SK-N-SH (cell line): ENCODE data around the gene GALNT13. TPM values are rescaled to one million over a fixed set of nuclear protein-coding genes. Genes with fewer than 3 reads are reported as not detected.

ENCODE experiments used
- CTCF ChIA-PET: fragments of 300-600, 350-600 bp; formaldehyde crosslinking; extraction: SDS; loops from one replicate; lab custom pipeline; 2021; lab: Yijun Ruan, JAX
- POLR2A ChIA-PET: fragments of 350-600 bp; sonication (Branson Sonifier 250); formaldehyde crosslinking; extraction: SDS; loops from one replicate; lab custom pipeline; 2020; ENCODE audit warnings: antibody characterized with exemption, inconsistent platforms; lab: Yijun Ruan, JAX
- DNase-seq: peaks from one replicate; pipeline ENCODE4 v3.0.0; 2012
- H2AFZ ChIP-seq: fragments of 200-600 bp; sonication (generic); 2 replicates; pipeline ENCODE4 v1.8.1; 2016; ENCODE audit warnings: antibody characterized with exemption, mild to moderate bottlenecking, low read depth
- H3F3A ChIP-seq: fragments of 200-600 bp; sonication (generic); replicated peaks from 2 replicates; pipeline ENCODE3; 2016; ENCODE audit warnings: antibody characterized with exemption, mild to moderate bottlenecking; ENCODE audit not compliant: insufficient read depth
- H3K27ac ChIP-seq, 2 experiments: fragments of 200-500 bp in 1 of 2; fragments of 200-600 bp in 1 of 2; sonication (Bioruptor generic) in 1 of 2; sonication (generic), shearing (Covaris generic) in 1 of 2; 2 replicates each; pipeline versions ENCODE4 v1.5.1 to v1.6.1; 2014 to 2016; ENCODE audit warnings: low read depth in 2 of 2, inconsistent platforms in 1 of 2, low read length in 1 of 2, mild to moderate bottlenecking in 1 of 2, mixed read lengths in 1 of 2
- H3K27me3 ChIP-seq: fragments of 200-600 bp; sonication (generic), shearing (Covaris generic); 2 replicates; pipeline ENCODE4 v1.6.1; 2016; ENCODE audit warnings: mixed run types; ENCODE audit not compliant: insufficient read depth
- H3K36me3 ChIP-seq, 2 experiments: fragments of 200-500 bp in 1 of 2; fragments of 200-600 bp in 1 of 2; sonication (Bioruptor generic) in 1 of 2; sonication (generic) in 1 of 2; replicated peaks in 1 of 2; 2 replicates each; pipeline versions ENCODE3 to v1.5.1; 2014 to 2016; ENCODE audit warnings: low read length in 1 of 2, mild to moderate bottlenecking in 1 of 2; ENCODE audit not compliant: insufficient read depth in 2 of 2, control insufficient read depth in 1 of 2
- H3K4me1 ChIP-seq, 2 experiments: fragments of 200-500 bp in 1 of 2; fragments of 200-600 bp in 1 of 2; sonication (Bioruptor generic) in 1 of 2; sonication (generic), shearing (Covaris generic) in 1 of 2; 2 replicates each; pipeline versions ENCODE4 v1.5.1 to v1.6.1; 2014 to 2016; ENCODE audit warnings: low read depth in 1 of 2, low read length in 1 of 2, mixed run types in 1 of 2; ENCODE audit not compliant: insufficient read depth in 2 of 2, control insufficient read depth in 1 of 2
- H3K4me2 ChIP-seq: fragments of 200-600 bp; sonication (generic), shearing (Covaris generic); 2 replicates; pipeline ENCODE4 v1.6.1; 2017; ENCODE audit warnings: mixed run types
- H3K4me3 ChIP-seq, 2 experiments: fragments of 200-500 bp in 1 of 2; fragments of 200-600 bp in 1 of 2; sonication (Bioruptor generic) in 1 of 2; sonication (generic), shearing (Covaris generic) in 1 of 2; 2 replicates each; pipeline versions ENCODE4 v1.5.1 to v1.8.1; 2014 to 2016; ENCODE audit warnings: low read depth in 2 of 2, inconsistent platforms in 1 of 2, low read length in 1 of 2, mild to moderate bottlenecking in 1 of 2, mixed read lengths in 1 of 2, moderate library complexity in 1 of 2
- H3K79me2 ChIP-seq: fragments of 200-600 bp; sonication (generic); 2 replicates; pipeline ENCODE4 v1.8.1; 2017; ENCODE audit warnings: mild to moderate bottlenecking; ENCODE audit not compliant: insufficient read depth
- H3K9ac ChIP-seq: fragments of 200-600 bp; sonication (generic); 2 replicates; pipeline ENCODE4 v1.6.1; 2017; ENCODE audit warnings: mixed run types
- H3K9me2 ChIP-seq: fragments of 200-600 bp; sonication (generic); 2 replicates; pipeline ENCODE4 v1.6.1; 2017; ENCODE audit warnings: mixed run types
- H3K9me3 ChIP-seq: fragments of 200-600 bp; sonication (generic); 2 replicates; pipeline ENCODE4 v1.6.1; 2017; ENCODE audit warnings: mixed run types, mild to moderate bottlenecking, moderate library complexity
- H4K20me1 ChIP-seq: fragments of 200-600 bp; sonication (generic); 2 replicates; pipeline ENCODE4 v1.6.1; 2017; ENCODE audit warnings: mild to moderate bottlenecking, mixed run types; ENCODE audit not compliant: insufficient read depth
- CHD2 ChIP-seq: fragments of 150-350 bp; IDR thresholded peaks from 2 replicates; pipeline ENCODE4 v1.6.1; 2018; ENCODE audit warnings: low read length; ENCODE audit not compliant: partially characterized antibody
- ELF1 ChIP-seq: IDR thresholded peaks from 2 replicates; pipeline ENCODE4 v1.4.0; 2012
- EP300 ChIP-seq, 2 experiments: IDR thresholded peaks; 2 replicates each; pipeline versions ENCODE4 v1.4.0 to v1.6.1; 2012; ENCODE audit warnings: borderline replicate concordance in 1 of 2, low read depth in 1 of 2, low read length in 1 of 2
- EZH2phosphoT487 ChIP-seq: fragments of 200-600 bp; sonication (generic); IDR thresholded peaks from 2 replicates; pipeline ENCODE4 v1.6.1; 2017; ENCODE audit warnings: low read depth, mixed run types, mild to moderate bottlenecking, antibody characterized with exemption, moderate library complexity, borderline replicate concordance
- FOXJ3 ChIP-seq: sonication (generic); formaldehyde crosslinking; IDR thresholded peaks from 2 replicates; pipeline ENCODE4 v1.5.1; 2020; ENCODE audit warnings: mild to moderate bottlenecking, missing genetic modification reagents
- FOXM1 ChIP-seq: IDR thresholded peaks from 2 replicates; pipeline ENCODE4 v1.4.0; 2012; ENCODE audit warnings: low read depth, mild to moderate bottlenecking
- GABPA ChIP-seq: IDR thresholded peaks from 2 replicates; pipeline ENCODE4 v1.4.0; 2012; ENCODE audit warnings: low read depth, mild to moderate bottlenecking
- GATA2 ChIP-seq: sonication (generic); formaldehyde crosslinking; IDR thresholded peaks from 2 replicates; pipeline ENCODE4 v1.5.0; 2020; ENCODE audit warnings: mild to moderate bottlenecking, missing genetic modification reagents
- JUND ChIP-seq: IDR thresholded peaks from 2 replicates; pipeline ENCODE4 v1.4.0; 2012
- MEF2A ChIP-seq: IDR thresholded peaks from 2 replicates; pipeline ENCODE4 v1.4.0; 2012; ENCODE audit warnings: low read depth, borderline replicate concordance
- NFIC ChIP-seq: IDR thresholded peaks from 2 replicates; pipeline ENCODE4 v1.4.0; 2012; ENCODE audit warnings: borderline replicate concordance
- NRF1 ChIP-seq: IDR thresholded peaks from 2 replicates; pipeline ENCODE4 v1.6.1; 2012; ENCODE audit warnings: low read depth, mild to moderate bottlenecking, low read length
- POLR2AphosphoS5 ChIP-seq: IDR thresholded peaks from 2 replicates; pipeline ENCODE4 v1.6.1; 2012; ENCODE audit warnings: low read depth, low read length
- RCOR1 ChIP-seq: fragments of 150-350 bp; IDR thresholded peaks from 2 replicates; pipeline ENCODE4 v1.6.1; 2017; ENCODE audit warnings: antibody characterized with exemption, low read length
- RFX5 ChIP-seq: IDR thresholded peaks from 2 replicates; pipeline ENCODE4 v1.6.1; 2012; ENCODE audit warnings: mild to moderate bottlenecking, improper control_type of control experiment, low read length
- RXRA ChIP-seq: IDR thresholded peaks from 2 replicates; pipeline ENCODE4 v1.4.0; 2012; ENCODE audit warnings: low read depth, mild to moderate bottlenecking, borderline replicate concordance
- SMC3 ChIP-seq: IDR thresholded peaks from 2 replicates; pipeline ENCODE4 v1.6.1; 2012; ENCODE audit warnings: low read depth, low read length, improper control_type of control experiment
- polyA plus RNA-seq, 3 experiments: library from polyadenylated mRNA; depleted of rRNA; stranded (reverse); fragments of >200 nt; gene quantifications; 2 replicates each; pipeline ENCODE4 v1.2.3, GENCODE V29; 2012
- TF ChIP-seq, protein P1 (sequence below): fragments of 150-350 bp; IDR thresholded peaks from 2 replicates; pipeline ENCODE4 v1.6.1; 2017; ENCODE audit warnings: antibody characterized with exemption, low read length, low read depth, borderline replicate concordance
- TF ChIP-seq, protein P2 (sequence below): IDR thresholded peaks from 2 replicates; pipeline ENCODE4; 2012
- TF ChIP-seq, protein P3 (sequence below): IDR thresholded peaks from 2 replicates; pipeline ENCODE4 v1.4.0; 2012; ENCODE audit warnings: low read depth, borderline replicate concordance
- TF ChIP-seq, protein P4 (sequence below): fragments of 200-600 bp; sonication (generic); IDR thresholded peaks from 2 replicates; pipeline ENCODE4 v1.6.1; 2017; ENCODE audit warnings: antibody characterized with exemption, mild to moderate bottlenecking, moderate library complexity
- TF ChIP-seq, protein P5 (sequence below): IDR thresholded peaks from 2 replicates; pipeline ENCODE4 v1.4.0; 2012; ENCODE audit warnings: low read depth

GALNT13 gene
- polyA plus RNA-seq, 1 of the 3 experiments (the other 2 are of a cell fraction), result 0.33 TPM

DNA sequence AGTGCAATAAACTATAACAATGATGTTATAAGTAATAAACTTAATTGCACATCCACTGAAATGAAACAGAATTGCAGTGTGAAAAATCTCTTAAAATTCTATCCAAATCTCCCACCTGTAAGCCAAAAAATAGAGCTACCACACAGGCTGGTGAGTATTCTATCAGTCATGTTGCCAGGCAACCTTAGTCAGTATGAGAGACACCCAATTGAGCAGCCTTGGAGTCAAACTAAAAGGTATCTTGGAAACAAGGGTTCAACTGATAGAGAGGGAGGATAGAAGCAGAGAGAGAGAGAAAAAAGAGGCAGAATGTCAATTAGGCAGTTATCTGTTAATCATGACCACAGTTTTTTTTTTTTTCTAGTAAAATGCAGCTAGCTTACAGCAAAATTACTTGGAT is 45.8 kb downstream of the GALNT13 start:
- no peak for DNase-seq
- Histone ChIP-seq H2AFZ (no peak overlapping the region), H3K4me1 (peaks cover 0 to 5% of the 10 kb centered on the region in 2 experiments; a peak in 1 of 4 replicates), H4K20me1 (no peaks in the 10 kb centered on the region), H3K27ac (no peak overlapping the region), H3F3A (no peaks in the 10 kb centered on the region), H3K9me3 (no peaks in the 10 kb centered on the region), H3K9ac (no peak overlapping the region), H3K4me3 (no peak overlapping the region), H3K9me2 (no peaks in the 10 kb centered on the region), H3K27me3 (no peaks in the 10 kb centered on the region), H3K79me2 (no peaks in the 10 kb centered on the region), H3K4me2 (no peak overlapping the region), H3K36me3 (no peaks in the 10 kb centered on the region)
- TF ChIP-seq CHD2, result no peak
- no peak for TF ChIP-seq MEF2A
- TF ChIP-seq, protein P1, sequence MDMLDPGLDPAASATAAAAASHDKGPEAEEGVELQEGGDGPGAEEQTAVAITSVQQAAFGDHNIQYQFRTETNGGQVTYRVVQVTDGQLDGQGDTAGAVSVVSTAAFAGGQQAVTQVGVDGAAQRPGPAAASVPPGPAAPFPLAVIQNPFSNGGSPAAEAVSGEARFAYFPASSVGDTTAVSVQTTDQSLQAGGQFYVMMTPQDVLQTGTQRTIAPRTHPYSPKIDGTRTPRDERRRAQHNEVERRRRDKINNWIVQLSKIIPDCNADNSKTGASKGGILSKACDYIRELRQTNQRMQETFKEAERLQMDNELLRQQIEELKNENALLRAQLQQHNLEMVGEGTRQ, result no peak
- no peak for TF ChIP-seq GABPA
- no peak for TF ChIP-seq RXRA
- no peak for TF ChIP-seq FOXJ3
- no peak for TF ChIP-seq JUND
- TF ChIP-seq FOXM1, result no peak
- TF ChIP-seq POLR2AphosphoS5, result no peak
- no peak for TF ChIP-seq NFIC
- no peak for TF ChIP-seq NRF1
- no peak for TF ChIP-seq SMC3
- TF ChIP-seq, protein P2, sequence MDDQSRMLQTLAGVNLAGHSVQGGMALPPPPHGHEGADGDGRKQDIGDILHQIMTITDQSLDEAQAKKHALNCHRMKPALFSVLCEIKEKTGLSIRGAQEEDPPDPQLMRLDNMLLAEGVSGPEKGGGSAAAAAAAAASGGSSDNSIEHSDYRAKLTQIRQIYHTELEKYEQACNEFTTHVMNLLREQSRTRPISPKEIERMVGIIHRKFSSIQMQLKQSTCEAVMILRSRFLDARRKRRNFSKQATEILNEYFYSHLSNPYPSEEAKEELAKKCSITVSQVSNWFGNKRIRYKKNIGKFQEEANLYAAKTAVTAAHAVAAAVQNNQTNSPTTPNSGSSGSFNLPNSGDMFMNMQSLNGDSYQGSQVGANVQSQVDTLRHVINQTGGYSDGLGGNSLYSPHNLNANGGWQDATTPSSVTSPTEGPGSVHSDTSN, result no peak
- no peak for TF ChIP-seq RFX5
- TF ChIP-seq EP300 (IDR thresholded peaks at IDR 0.05; ENCODE audit: borderline replicate concordance in 1 of 2, low read depth in 1 of 2, low read length in 1 of 2), result no peak
- no peak for TF ChIP-seq GATA2 (CRISPR knock-in tag)
- ChIA-PET CTCF (no interaction called here), POLR2A (no interaction called here)

DNA sequence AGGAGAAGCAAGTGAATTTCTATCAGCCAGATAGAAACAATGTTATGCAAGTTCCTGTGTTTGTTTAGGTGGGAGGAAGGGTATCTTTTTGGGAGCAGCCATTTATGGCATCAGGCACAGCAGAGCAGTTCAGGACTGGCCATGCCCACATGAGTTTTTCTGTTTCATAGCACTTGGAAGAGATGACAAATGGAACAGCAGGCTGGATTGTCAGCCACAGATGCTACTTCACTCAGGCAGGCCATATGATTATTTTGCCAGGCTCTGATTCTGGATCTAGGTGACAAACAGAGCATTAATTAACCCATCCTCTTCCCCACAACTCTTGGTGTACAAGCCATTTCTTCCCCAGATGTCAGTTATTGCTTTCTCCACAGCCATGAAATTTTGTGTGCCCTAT is 63.8 kb downstream of the GALNT13 start:
- H3K4me2 ChIP-seq, result no peak overlapping the region
- no peak for DNase-seq
- no peaks in the 10 kb centered on the region; a peak in 1 of 4 replicates for H3K4me1 ChIP-seq
- no peaks in the 10 kb centered on the region for H3K27me3 ChIP-seq
- H3K9ac ChIP-seq, result no peak overlapping the region
- H3K4me3 ChIP-seq, result no peak overlapping the region
- H4K20me1 ChIP-seq, result no peaks in the 10 kb centered on the region
- CTCF ChIA-PET, result no interaction called here
- no peaks in the 10 kb centered on the region for H3K36me3 ChIP-seq
- H2AFZ ChIP-seq, result no peak overlapping the region
- POLR2A ChIA-PET, result no interaction called here
- H3K79me2 ChIP-seq, result no peaks in the 10 kb centered on the region
- no peaks in the 10 kb centered on the region for H3K9me2 ChIP-seq
- no peaks in the 10 kb centered on the region for H3F3A ChIP-seq
- H3K27ac ChIP-seq, result no peak overlapping the region
- no peaks in the 10 kb centered on the region for H3K9me3 ChIP-seq
- TF ChIP-seq EZH2phosphoT487 (no peak), GABPA (no peak), RCOR1 (no peak), ELF1 (no peak), FOXJ3 (no peak), CHD2 (no peak)
- TF ChIP-seq, protein P3, sequence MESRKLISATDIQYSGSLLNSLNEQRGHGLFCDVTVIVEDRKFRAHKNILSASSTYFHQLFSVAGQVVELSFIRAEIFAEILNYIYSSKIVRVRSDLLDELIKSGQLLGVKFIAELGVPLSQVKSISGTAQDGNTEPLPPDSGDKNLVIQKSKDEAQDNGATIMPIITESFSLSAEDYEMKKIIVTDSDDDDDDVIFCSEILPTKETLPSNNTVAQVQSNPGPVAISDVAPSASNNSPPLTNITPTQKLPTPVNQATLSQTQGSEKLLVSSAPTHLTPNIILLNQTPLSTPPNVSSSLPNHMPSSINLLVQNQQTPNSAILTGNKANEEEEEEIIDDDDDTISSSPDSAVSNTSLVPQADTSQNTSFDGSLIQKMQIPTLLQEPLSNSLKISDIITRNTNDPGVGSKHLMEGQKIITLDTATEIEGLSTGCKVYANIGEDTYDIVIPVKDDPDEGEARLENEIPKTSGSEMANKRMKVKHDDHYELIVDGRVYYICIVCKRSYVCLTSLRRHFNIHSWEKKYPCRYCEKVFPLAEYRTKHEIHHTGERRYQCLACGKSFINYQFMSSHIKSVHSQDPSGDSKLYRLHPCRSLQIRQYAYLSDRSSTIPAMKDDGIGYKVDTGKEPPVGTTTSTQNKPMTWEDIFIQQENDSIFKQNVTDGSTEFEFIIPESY, result no peak
- TF ChIP-seq, protein P2, result no peak
- TF ChIP-seq, protein P4, sequence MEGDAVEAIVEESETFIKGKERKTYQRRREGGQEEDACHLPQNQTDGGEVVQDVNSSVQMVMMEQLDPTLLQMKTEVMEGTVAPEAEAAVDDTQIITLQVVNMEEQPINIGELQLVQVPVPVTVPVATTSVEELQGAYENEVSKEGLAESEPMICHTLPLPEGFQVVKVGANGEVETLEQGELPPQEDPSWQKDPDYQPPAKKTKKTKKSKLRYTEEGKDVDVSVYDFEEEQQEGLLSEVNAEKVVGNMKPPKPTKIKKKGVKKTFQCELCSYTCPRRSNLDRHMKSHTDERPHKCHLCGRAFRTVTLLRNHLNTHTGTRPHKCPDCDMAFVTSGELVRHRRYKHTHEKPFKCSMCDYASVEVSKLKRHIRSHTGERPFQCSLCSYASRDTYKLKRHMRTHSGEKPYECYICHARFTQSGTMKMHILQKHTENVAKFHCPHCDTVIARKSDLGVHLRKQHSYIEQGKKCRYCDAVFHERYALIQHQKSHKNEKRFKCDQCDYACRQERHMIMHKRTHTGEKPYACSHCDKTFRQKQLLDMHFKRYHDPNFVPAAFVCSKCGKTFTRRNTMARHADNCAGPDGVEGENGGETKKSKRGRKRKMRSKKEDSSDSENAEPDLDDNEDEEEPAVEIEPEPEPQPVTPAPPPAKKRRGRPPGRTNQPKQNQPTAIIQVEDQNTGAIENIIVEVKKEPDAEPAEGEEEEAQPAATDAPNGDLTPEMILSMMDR, result no peak
- TF ChIP-seq, protein P5, sequence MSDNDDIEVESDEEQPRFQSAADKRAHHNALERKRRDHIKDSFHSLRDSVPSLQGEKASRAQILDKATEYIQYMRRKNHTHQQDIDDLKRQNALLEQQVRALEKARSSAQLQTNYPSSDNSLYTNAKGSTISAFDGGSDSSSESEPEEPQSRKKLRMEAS, result no peak
- TF ChIP-seq, protein P1, result no peak
